Left ventricle myocardium superior (tissue), 1 donor: Measurements from ENCODE around the gene MICU1. TPM values are rescaled to one million over a fixed set of nuclear protein-coding genes. Genes with fewer than 3 reads are reported as not detected.

ENCODE experiments used
- total RNA-seq: library from RNA; stranded (reverse); fragmentation: NEBNext Ultra II Directional; extraction: Animal tissue kit (Norgen Biotek cat#: 25700); gene quantifications from one replicate; pipeline ENCODE4 v1.2.1, GENCODE V29; 2021
- donor health status: DM: no; HTN: yes; CAD: no; lungs with severe emphysema.

Gene MICU1
- total RNA-seq, 1 donor from 2014 or later, result 37.6 TPM

Other genes with a start within 250 kb of the MICU1 start
- gene MCU, start 66.1 kb upstream of the MICU1 start, total RNA-seq, result 15.6 TPM